Ascending aorta (tissue), 2 donors: Measurements from ENCODE around the gene LCN15. TPM values are rescaled to one million over a fixed set of nuclear protein-coding genes. Genes with fewer than 3 reads are reported as not detected.
A peak's percentile ranks its signal among the peaks of the same experiment; 100 is the strongest.

Experiments used
- DNase-seq, 2 donors: peaks; one replicate each; pipeline ENCODE4 v3.0.0-alpha.2; 2019; ENCODE audit warnings: low spot score in 2 of 2
- H3K27ac ChIP-seq, 2 donors: fragments of 200-600 bp; sonication (generic); one replicate each; pipeline ENCODE4 v1.5.1; 2016 to 2017; ENCODE audit warnings: mild to moderate bottlenecking in 1 of 2
- H3K27me3 ChIP-seq: fragments of 200-600 bp; sonication (generic); one replicate; pipeline ENCODE4 v1.5.1; 2017
- H3K36me3 ChIP-seq, 2 donors: fragments of 200-600 bp; sonication (generic); one replicate each; pipeline ENCODE4 v1.5.1; 2016
- H3K4me1 ChIP-seq, 2 donors: fragments of 200-600 bp; sonication (generic); one replicate each; pipeline ENCODE4 v1.5.1; 2016 to 2017; ENCODE audit warnings: mild to moderate bottlenecking in 1 of 2
- H3K4me3 ChIP-seq, 2 donors: fragments of 200-600 bp; sonication (generic); one replicate each; pipeline ENCODE4 v1.5.1; 2016 to 2017; ENCODE audit warnings: mild to moderate bottlenecking in 1 of 2
- H3K9me3 ChIP-seq, 2 donors: fragments of 200-600 bp; sonication (generic); one replicate each; pipeline ENCODE4 v1.5.1; 2016
- CTCF ChIP-seq, 3 experiments: fragments of 200-600 bp in 2 of 3; fragments of 450-650 bp in 1 of 3; sonication (generic) in 2 of 3; IDR thresholded peaks; one replicate each; pipeline ENCODE4 v1.5.1; 2016 to 2019; ENCODE audit warnings: antibody characterized with exemption in 3 of 3, mild to moderate bottlenecking in 1 of 3, moderate library complexity in 1 of 3
- intact Hi-C: fragments of 100-400 bp; cut with DNase I; formaldehyde crosslinking; loops from one replicate; pipeline ENCODE4 v1.15.1; 2023
- total RNA-seq: library from RNA; depleted of rRNA; stranded (reverse); fragments of >200 nt; gene quantifications from one replicate; pipeline ENCODE4 v1.1.0, GENCODE V29; 2016

The LCN15 gene
- total RNA-seq, 1 donor from 2014 or later = not detected

- DNase-seq = no peak
- Histone ChIP-seq H3K4me1 (no peaks in the 10 kb centered on the region), H3K27ac (no peak overlapping the region), H3K27me3 (no peaks in the 10 kb centered on the region), H3K4me3 (no peak overlapping the region), H3K36me3 (peaks cover 24 to 25% of the 10 kb centered on the region in 2 donors), H3K9me3 (no peaks in the 10 kb centered on the region)
- no peak for TF ChIP-seq CTCF (IDR thresholded peaks at IDR 0.05)
- intact Hi-C loops = no loop called here
Measured at GRCh38 chr9:136719195-136719880, 45.0 kb downstream of the LCN15 start.

- no peaks in the 10 kb centered on the region for H3K4me1 ChIP-seq
- H3K27ac ChIP-seq = no peak overlapping the region
- intact Hi-C loops = no loop called here
- H3K9me3 ChIP-seq = no peaks in the 10 kb centered on the region
- no peak for TF ChIP-seq CTCF (IDR thresholded peaks at IDR 0.05)
- H3K36me3 ChIP-seq = peaks cover 16 to 18% of the 10 kb centered on the region in 2 donors
- no peak overlapping the region for H3K4me3 ChIP-seq
- no peaks in the 10 kb centered on the region for H3K27me3 ChIP-seq
- no peak for DNase-seq
Measured at GRCh38 chr9:136718345-136719194, 45.7 kb downstream of the LCN15 start.

GRCh38 chr9:136717399-136717798 lies 46.9 kb downstream of the LCN15 start:
- no peak for TF ChIP-seq CTCF (IDR thresholded peaks at IDR 0.05)
- H3K27me3 ChIP-seq = no peaks in the 10 kb centered on the region
- H3K27ac ChIP-seq = no peak overlapping the region
- no peak for DNase-seq
- intact Hi-C loops = no loop called here
- no peak overlapping the region for H3K4me3 ChIP-seq
- peaks cover 5 to 6% of the 10 kb centered on the region in 2 donors for H3K36me3 ChIP-seq
- H3K9me3 ChIP-seq = no peaks in the 10 kb centered on the region
- H3K4me1 ChIP-seq = peaks cover 0 to 3% of the 10 kb centered on the region in 2 donors

- peaks cover 0 to 7% of the 10 kb centered on the region in 2 donors for H3K4me1 ChIP-seq
- no peaks in the 10 kb centered on the region for H3K36me3 ChIP-seq
- TF ChIP-seq CTCF (IDR thresholded peaks at IDR 0.05) = no peak
- DNase-seq = no peak
- peaks cover 6% of the 10 kb centered on the region for H3K27me3 ChIP-seq
- intact Hi-C loops = no loop called here
- H3K27ac ChIP-seq = no peak overlapping the region
- H3K4me3 ChIP-seq = no peak overlapping the region
- no peaks in the 10 kb centered on the region for H3K9me3 ChIP-seq
Measured at GRCh38 chr9:136714893-136715274, 49.4 kb downstream of the LCN15 start.

GRCh38 chr9:136714096-136714892 lies 50.0 kb downstream of the LCN15 start:
- peak in 1 of 3 experiments; percentile 4 for TF ChIP-seq CTCF (IDR thresholded peaks at IDR 0.05)
- Histone ChIP-seq H3K36me3 (no peaks in the 10 kb centered on the region), H3K9me3 (no peaks in the 10 kb centered on the region), H3K27me3 (peaks cover 6% of the 10 kb centered on the region), H3K4me3 (no peak overlapping the region), H3K27ac (no peak overlapping the region), H3K4me1 (peaks cover 0 to 7% of the 10 kb centered on the region in 2 donors)
- no peak for DNase-seq
- intact Hi-C loops = no loop called here
